Fibroblast of lung (primary cell): ENCODE measurements around the gene DNAJB4. TPM values are rescaled to one million over a fixed set of nuclear protein-coding genes. Genes with fewer than 3 reads are reported as not detected.

Experiments used
- DNase-seq, 2 donors: peaks; one replicate each; pipeline versions ENCODE4 v3.0.0 to v3.0.0-alpha.2; 2010; ENCODE audit warnings: low read depth in 2 of 2
- H2AFZ ChIP-seq: 2 replicates; pipeline ENCODE4 v1.5.1; 2012; ENCODE audit warnings: low read length, control low read depth, inconsistent platforms
- H3K27ac ChIP-seq: 2 replicates; pipeline ENCODE4 v1.5.1; 2011; ENCODE audit warnings: low read length, control low read depth; ENCODE audit not compliant: insufficient read depth
- H3K27me3 ChIP-seq: 2 replicates; pipeline ENCODE4 v1.5.1; 2011; ENCODE audit warnings: mild to moderate bottlenecking, low read length; ENCODE audit not compliant: control insufficient read depth, insufficient read depth
- H3K36me3 ChIP-seq: 2 replicates; pipeline ENCODE4 v1.5.1; 2011; ENCODE audit warnings: low read length; ENCODE audit not compliant: control insufficient read depth, insufficient read depth
- H3K4me1 ChIP-seq: 2 replicates; pipeline ENCODE4 v1.5.1; 2011; ENCODE audit warnings: low read length; ENCODE audit not compliant: control insufficient read depth, insufficient read depth; ENCODE audit errors: extremely low read depth
- H3K4me2 ChIP-seq: 2 replicates; pipeline ENCODE4 v1.5.1; 2011; ENCODE audit warnings: low read length, control low read depth; ENCODE audit not compliant: insufficient read depth; ENCODE audit errors: extremely low read depth
- H3K4me3 ChIP-seq, 4 experiments: fragments of 200-600 bp in 1 of 4; sonication (generic) in 1 of 4; replicated peaks in 1 of 4; 2 replicates each; pipeline ENCODE4 v1.5.1; 2011 to 2016; ENCODE audit warnings: low read length in 4 of 4, low read depth in 3 of 4, mild to moderate bottlenecking in 3 of 4, control low read depth in 2 of 4, inconsistent platforms in 1 of 4, mixed read lengths in 1 of 4; ENCODE audit not compliant: insufficient read depth in 1 of 4; ENCODE audit errors: control extremely low read depth in 1 of 4
- H3K79me2 ChIP-seq: 2 replicates; pipeline ENCODE4 v1.5.1; 2012; ENCODE audit warnings: mild to moderate bottlenecking, low read length, inconsistent platforms; ENCODE audit not compliant: control insufficient read depth, insufficient read depth
- H3K9ac ChIP-seq: 2 replicates; pipeline ENCODE4 v1.5.1; 2011; ENCODE audit warnings: mild to moderate bottlenecking, low read length, control low read depth; ENCODE audit not compliant: insufficient read depth
- H3K9me3 ChIP-seq: 2 replicates; pipeline ENCODE4 v1.5.1; 2012; ENCODE audit warnings: low read depth, low read length; ENCODE audit not compliant: control insufficient read depth, insufficient read depth
- H4K20me1 ChIP-seq: 2 replicates; pipeline ENCODE4 v1.5.1; 2011; ENCODE audit warnings: low read length; ENCODE audit not compliant: control insufficient read depth, insufficient read depth; ENCODE audit errors: extremely low read depth
- CTCF ChIP-seq, 2 donors: IDR thresholded peaks in 1 of 2; conservative IDR thresholded peaks in 1 of 2; 1 replicate in 1 of 2; 2 replicates in 1 of 2; pipeline ENCODE4 v1.5.1; 2011 to 2012; ENCODE audit warnings: low read length in 2 of 2, control low read depth in 1 of 2, inconsistent platforms in 1 of 2, low read depth in 1 of 2, mild to moderate bottlenecking in 1 of 2
- EZH2 ChIP-seq: IDR thresholded peaks from 2 replicates; pipeline ENCODE4 v1.5.1; 2012; ENCODE audit warnings: low read length, control low read depth, mild to moderate bottlenecking; ENCODE audit errors: missing control alignments
- polyA plus RNA-seq, 2 donors: library from polyadenylated mRNA; depleted of rRNA in 1 of 2; stranded (reverse) in 1 of 2; unstranded in 1 of 2; fragments of >200 nt; gene quantifications; 2 replicates each; pipeline ENCODE4 v1.2.1, GENCODE V29; 2011 to 2012; ENCODE audit warnings: missing spikeins in 1 of 2
- total RNA-seq: library from RNA; depleted of rRNA; stranded (reverse); fragments of >200 nt; gene quantifications from 2 replicates; pipeline ENCODE4 v1.2.1, GENCODE V29; 2014

The DNAJB4 gene
- total and polyA plus RNA-seq, 2 donors (not counting 1 experiment from before 2014, with no cell fraction given), result 52.0 to 78.7 TPM

- peaks cover 3% of the 10 kb centered on the region for H3K4me1 ChIP-seq
- TF ChIP-seq CTCF (conservative IDR thresholded peaks at IDR 0.05 in 1 of 2, IDR thresholded peaks at IDR 0.05 in 1 of 2; ENCODE audit: low read depth in 1 of 2, low read length in 2 of 2), result no peak
- TF ChIP-seq EZH2, result no peak
- H3K9me3 ChIP-seq, result no peaks in the 10 kb centered on the region
- DNase-seq, result peak in 1 of 2 donors; percentile 70
- no peaks in the 10 kb centered on the region for H4K20me1 ChIP-seq
- H3K9ac ChIP-seq, result no peak overlapping the region
- H3K4me2 ChIP-seq, result no peak overlapping the region
- H3K27ac ChIP-seq, result no peak overlapping the region
- H3K79me2 ChIP-seq, result no peaks in the 10 kb centered on the region
- no peak overlapping the region for H3K4me3 ChIP-seq
- no peaks in the 10 kb centered on the region for H3K27me3 ChIP-seq
- H3K36me3 ChIP-seq, result no peaks in the 10 kb centered on the region
- no peak overlapping the region for H2AFZ ChIP-seq
Observed at GRCh38 chr1:78035121-78035520, 30.4 kb downstream of the DNAJB4 start.

GRCh38 chr1:78036450-78036849 is 31.7 kb downstream of the DNAJB4 start:
- no peaks in the 10 kb centered on the region for H3K79me2 ChIP-seq
- no peak overlapping the region for H2AFZ ChIP-seq
- no peak overlapping the region for H3K9ac ChIP-seq
- no peaks in the 10 kb centered on the region for H4K20me1 ChIP-seq
- no peaks in the 10 kb centered on the region for H3K9me3 ChIP-seq
- no peak for DNase-seq
- no peak overlapping the region for H3K4me3 ChIP-seq
- peaks cover 3% of the 10 kb centered on the region for H3K4me1 ChIP-seq
- TF ChIP-seq EZH2 (no peak), CTCF (conservative IDR thresholded peaks at IDR 0.05 in 1 of 2, IDR thresholded peaks at IDR 0.05 in 1 of 2; ENCODE audit: low read depth in 1 of 2, low read length in 2 of 2) (no peak)
- no peak overlapping the region for H3K27ac ChIP-seq
- H3K27me3 ChIP-seq, result no peaks in the 10 kb centered on the region
- H3K36me3 ChIP-seq, result no peaks in the 10 kb centered on the region
- H3K4me2 ChIP-seq, result no peak overlapping the region

- DNase-seq, result peak in 1 of 2 donors; percentile 89
- no peak overlapping the region for H3K9ac ChIP-seq
- no peaks in the 10 kb centered on the region for H4K20me1 ChIP-seq
- TF ChIP-seq EZH2 (no peak), CTCF (conservative IDR thresholded peaks at IDR 0.05 in 1 of 2, IDR thresholded peaks at IDR 0.05 in 1 of 2; ENCODE audit: low read depth in 1 of 2, low read length in 2 of 2) (no peak)
- H2AFZ ChIP-seq, result no peak overlapping the region
- H3K27ac ChIP-seq, result no peak overlapping the region
- no peaks in the 10 kb centered on the region for H3K36me3 ChIP-seq
- no peaks in the 10 kb centered on the region for H3K79me2 ChIP-seq
- peaks cover 3% of the 10 kb centered on the region for H3K4me1 ChIP-seq
- H3K4me2 ChIP-seq, result no peak overlapping the region
- no peaks in the 10 kb centered on the region for H3K9me3 ChIP-seq
- H3K27me3 ChIP-seq, result no peaks in the 10 kb centered on the region
- H3K4me3 ChIP-seq, result no peak overlapping the region
Observed at GRCh38 chr1:78038071-78038470, 33.3 kb downstream of the DNAJB4 start.
